Measurements from ENCODE around the gene PAGR1.

DNA sequence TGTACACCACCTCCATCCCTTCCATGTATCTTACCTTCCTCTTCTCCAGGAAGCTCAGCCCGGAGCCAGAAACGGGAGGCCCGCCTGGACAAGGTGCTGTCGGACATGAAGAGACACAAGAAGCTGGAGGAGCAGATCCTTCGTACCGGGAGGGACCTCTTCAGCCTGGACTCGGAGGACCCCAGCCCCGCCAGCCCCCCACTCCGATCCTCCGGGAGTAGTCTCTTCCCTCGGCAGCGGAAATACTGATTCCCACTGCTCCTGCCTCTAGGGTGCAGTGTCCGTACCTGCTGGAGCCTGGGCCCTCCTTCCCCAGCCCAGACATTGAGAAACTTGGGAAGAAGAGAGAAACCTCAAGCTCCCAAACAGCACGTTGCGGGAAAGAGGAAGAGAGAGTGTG lies 3.6 kb downstream of the PAGR1 start:
- TF ChIP-seq, protein P1, sequence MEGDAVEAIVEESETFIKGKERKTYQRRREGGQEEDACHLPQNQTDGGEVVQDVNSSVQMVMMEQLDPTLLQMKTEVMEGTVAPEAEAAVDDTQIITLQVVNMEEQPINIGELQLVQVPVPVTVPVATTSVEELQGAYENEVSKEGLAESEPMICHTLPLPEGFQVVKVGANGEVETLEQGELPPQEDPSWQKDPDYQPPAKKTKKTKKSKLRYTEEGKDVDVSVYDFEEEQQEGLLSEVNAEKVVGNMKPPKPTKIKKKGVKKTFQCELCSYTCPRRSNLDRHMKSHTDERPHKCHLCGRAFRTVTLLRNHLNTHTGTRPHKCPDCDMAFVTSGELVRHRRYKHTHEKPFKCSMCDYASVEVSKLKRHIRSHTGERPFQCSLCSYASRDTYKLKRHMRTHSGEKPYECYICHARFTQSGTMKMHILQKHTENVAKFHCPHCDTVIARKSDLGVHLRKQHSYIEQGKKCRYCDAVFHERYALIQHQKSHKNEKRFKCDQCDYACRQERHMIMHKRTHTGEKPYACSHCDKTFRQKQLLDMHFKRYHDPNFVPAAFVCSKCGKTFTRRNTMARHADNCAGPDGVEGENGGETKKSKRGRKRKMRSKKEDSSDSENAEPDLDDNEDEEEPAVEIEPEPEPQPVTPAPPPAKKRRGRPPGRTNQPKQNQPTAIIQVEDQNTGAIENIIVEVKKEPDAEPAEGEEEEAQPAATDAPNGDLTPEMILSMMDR (IDR thresholded peaks at IDR 0.05; ENCODE audit: poor library complexity): peak; percentile 25
- no peak for TF ChIP-seq EZH2phosphoT487 (IDR thresholded peaks at IDR 0.05; ENCODE audit: low read depth, severe bottlenecking, unreplicated experiment)
